SIG-M5 treated with dmso at 0.1 percent for 504 hours (cell line): ENCODE data around the gene CDKN2AIPNL.
"Not testable (repeated sequence)": the region's sequence is repeated elsewhere in the genome, so short reads cannot be mapped to it uniquely, and the experiment has no call there.

Source experiments
- DNase-seq: peaks from one replicate; lab custom pipeline; 2025; ENCODE audit not compliant: unreplicated experiment; lab: John Stamatoyannopoulos, UW

CDKN2AIPNL gene

GRCh38 chr5:134438721-134439123 lies 27.0 kb upstream of the CDKN2AIPNL start:
- no peak for DNase-seq

DNA sequence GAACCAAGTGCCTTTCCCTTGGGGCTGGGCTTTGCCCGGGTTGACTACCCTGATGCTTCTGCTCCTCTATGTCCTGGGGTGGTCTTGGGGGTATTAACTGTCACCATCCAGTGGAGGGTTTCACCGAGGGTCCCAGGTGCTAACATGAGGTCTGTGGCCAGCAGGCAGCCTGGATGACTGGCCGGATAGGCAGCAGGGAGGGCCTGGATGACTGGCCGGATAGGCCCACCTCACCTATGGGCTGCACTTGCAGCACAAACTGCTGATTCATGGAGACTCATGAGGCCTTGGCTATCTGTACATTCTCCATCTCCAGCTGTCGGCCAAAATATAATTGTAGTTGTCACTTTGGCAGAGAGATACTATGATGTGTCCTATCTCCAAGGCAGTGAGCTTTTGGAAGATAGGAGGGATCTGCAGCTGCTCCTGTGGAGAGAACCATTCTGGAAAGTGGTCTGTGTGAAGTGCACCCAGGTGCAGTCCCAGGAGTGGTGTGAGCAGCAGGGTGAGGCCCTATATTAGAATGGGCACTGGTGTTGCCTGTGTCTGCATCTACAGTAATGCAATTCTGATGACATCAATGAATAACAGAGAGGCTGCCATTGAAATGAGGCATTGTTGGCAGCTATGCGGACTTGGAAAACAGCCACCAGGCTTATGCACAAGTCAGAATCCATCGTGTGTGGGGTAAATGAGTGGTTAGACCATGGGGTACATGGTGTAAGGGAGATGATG lies 26.3 kb upstream of the CDKN2AIPNL start:
- no peak for DNase-seq

GRCh38 chr5:134437340-134437846 lies 25.7 kb upstream of the CDKN2AIPNL start:
- no peak for DNase-seq

- no peak for DNase-seq
These were observed 25.1 kb upstream of the CDKN2AIPNL start for GRCh38 chr5:134436523-134437339.

DNA sequence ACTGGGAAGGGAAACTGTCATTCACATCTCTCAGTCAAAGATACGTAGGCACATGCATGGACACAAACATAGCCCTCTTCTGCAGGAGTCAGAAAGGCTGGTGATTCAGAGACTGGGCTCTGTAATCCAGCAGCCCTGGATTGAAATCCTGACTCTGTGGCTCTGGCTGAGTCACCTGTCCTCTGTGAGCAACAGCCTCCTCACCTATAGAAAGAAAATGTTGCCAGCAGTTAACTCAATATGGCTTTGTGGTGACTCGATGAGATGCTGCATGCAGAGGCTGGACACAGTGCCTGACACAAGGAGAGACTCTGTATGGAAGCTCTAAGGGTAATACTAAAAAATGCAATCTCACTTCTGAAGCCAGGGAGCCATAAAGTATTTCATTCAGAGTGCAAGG lies 23.9 kb upstream of the CDKN2AIPNL start:
- DNase-seq: no peak

GRCh38 chr5:134432677-134433359 lies 21.1 kb upstream of the CDKN2AIPNL start:
- peak; percentile 27 for DNase-seq

DNA sequence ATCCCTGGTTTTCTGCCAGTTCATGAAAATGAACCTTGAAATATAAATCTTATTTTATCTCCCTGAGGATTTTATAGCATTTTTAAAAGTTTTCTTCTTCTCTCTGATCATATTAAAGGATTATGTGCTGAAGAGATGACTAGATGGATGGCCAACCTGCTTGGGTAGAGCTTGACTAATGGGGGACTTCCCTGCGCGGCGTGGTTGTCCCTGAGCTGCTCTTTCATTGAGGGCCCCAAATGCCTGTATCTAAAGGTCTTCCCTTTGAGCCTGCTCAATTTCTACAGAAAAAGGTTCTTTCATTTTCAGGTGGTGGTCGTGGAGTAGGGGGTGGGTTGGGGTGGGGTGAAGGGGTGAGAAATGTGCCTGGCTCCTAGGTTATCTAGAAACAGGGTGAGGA lies 20.5 kb upstream of the CDKN2AIPNL start:
- DNase-seq: no peak

GRCh38 chr5:134430001-134430569 lies 18.4 kb upstream of the CDKN2AIPNL start:
- DNase-seq: no peak

- DNase-seq: no peak
These were observed 15.9 kb upstream of the CDKN2AIPNL start for GRCh38 chr5:134427540-134428041.

- no peak for DNase-seq
These were observed 14.7 kb upstream of the CDKN2AIPNL start for GRCh38 chr5:134426361-134426760.

DNA sequence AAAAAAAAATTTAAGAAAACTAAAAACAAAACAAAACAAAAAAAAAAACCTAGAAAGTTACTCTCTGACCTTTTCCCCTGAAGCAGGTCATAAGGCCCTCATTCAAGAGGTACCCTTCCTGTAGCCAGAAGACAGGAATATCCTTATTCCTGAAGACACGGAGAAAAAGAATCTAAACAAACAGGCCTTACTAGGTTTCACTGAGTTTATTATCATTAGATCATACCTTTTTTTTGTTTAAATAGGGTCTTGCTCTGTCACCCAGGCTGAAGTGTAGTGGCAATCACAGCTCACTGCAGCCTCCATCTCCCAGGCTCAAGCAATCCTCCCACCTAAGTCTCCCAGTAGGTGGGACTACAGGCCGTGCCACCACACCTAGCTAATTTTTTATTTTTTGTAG lies 11.7 kb upstream of the CDKN2AIPNL start:
- no peak for DNase-seq

GRCh38 chr5:134422791-134423365 lies 11.2 kb upstream of the CDKN2AIPNL start:
- no peak for DNase-seq

- not testable (repeated sequence) for DNase-seq
These were observed 9.4 kb upstream of the CDKN2AIPNL start for GRCh38 chr5:134421038-134421437.

- no peak for DNase-seq
These were observed 8.7 kb upstream of the CDKN2AIPNL start for GRCh38 chr5:134420343-134420742.

DNA sequence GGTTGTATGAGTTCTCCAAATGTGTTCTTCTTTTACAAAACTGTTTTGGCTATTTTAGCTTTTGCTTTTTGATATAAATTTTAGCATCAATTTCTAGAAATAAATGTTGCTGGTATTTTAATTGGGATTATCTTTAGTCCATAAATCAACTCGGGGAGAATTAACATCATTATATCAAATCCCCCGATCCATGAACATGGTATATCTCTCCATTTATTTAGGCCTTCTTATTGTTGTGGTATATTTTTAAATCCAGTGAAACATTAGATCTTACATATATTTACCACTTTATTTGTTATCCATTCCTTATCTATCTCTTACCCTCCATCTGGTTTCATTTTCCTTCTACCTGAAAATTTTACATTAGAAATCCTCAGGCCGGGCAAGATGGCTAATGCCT lies 7.3 kb upstream of the CDKN2AIPNL start:
- no peak for DNase-seq

DNA sequence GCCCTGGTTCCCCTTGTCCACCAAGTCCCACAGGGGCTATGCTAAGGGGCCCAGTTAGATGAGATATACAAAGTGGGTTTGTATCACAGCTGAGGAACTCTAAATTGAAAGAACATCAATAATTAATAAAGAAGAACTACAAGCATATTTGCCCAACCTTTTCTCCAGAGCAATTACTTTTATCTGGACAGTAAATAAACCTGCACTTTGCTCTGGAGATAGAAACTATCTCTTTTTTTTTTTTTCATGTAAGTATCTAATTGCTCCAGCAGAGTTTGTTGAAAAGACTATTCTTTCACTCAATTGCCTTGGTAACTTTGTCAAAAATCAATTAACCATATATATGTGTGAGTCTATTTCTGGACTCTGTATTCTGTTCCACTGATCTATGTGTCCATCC lies 6.0 kb upstream of the CDKN2AIPNL start:
- DNase-seq: no peak

DNA sequence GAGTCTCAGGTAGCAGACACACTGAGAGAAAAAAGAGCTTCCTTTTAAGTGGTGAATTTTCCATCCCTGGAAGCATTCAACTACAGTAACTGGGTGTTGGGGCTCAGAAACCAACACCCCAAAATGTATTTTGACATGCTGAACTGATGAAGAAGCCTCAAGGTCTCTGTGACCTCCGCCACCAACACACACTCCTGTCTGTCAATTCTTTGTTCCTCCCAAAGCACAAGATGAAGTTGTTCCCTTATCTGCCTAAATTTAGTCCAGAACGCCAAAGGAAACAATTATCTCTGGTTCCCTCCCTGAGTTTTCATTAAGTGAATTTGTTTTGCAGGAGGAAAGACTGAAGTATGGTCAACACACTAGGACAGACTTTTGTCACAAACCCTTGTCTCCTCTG lies 1.4 kb upstream of the CDKN2AIPNL start:
- DNase-seq: no peak

GRCh38 chr5:134411228-134411545 lies 494 bp downstream of the CDKN2AIPNL start:
- DNase-seq: no peak

DNA sequence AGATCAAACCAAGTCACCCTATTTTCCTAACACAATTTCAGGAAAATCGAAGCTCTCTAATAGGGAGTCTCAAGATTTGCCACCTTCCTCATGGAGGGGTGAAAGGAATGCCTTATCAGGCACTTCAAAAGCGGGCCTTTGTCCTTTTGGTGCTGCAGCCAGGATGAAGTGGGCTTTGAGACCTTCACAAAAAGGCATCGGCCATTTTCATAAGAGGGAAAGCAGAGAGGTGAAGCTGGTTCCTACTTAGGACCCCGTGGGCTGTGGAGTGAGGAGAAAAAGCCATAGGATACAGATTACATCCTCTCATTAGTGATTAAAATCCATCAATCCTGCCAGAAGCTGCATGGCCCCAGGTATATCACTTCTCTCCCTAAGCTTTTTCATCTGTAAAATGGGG lies 859 bp downstream of the CDKN2AIPNL start:
- no peak for DNase-seq

GRCh38 chr5:134409321-134409720 lies 2.4 kb downstream of the CDKN2AIPNL start:
- DNase-seq: no peak

GRCh38 chr5:134406390-134406789 lies 5.3 kb downstream of the CDKN2AIPNL start:
- DNase-seq: no peak
